HepG2 (cell line): ENCODE data around the gene SKIDA1. TPM values are rescaled to one million over a fixed set of nuclear protein-coding genes. Genes with fewer than 3 reads are reported as not detected.

Source experiments
- AHDC1 ChIP-seq: sonication (generic); formaldehyde crosslinking; IDR thresholded peaks from 2 replicates; pipeline ENCODE4 v1.5.1; 2020; ENCODE audit warnings: mild to moderate bottlenecking, missing genetic modification reagents, borderline replicate concordance
- EP300 ChIP-seq, 3 experiments: sonication (generic) in 1 of 3; formaldehyde crosslinking in 1 of 3; IDR thresholded peaks; 2 replicates each; pipeline versions ENCODE4 v1.5.1 to v1.6.1; 2011 to 2020; ENCODE audit warnings: low read depth in 2 of 3, low read length in 2 of 3, borderline replicate concordance in 1 of 3, improper control_type of control experiment in 1 of 3, mild to moderate bottlenecking in 1 of 3, missing genetic modification reagents in 1 of 3, moderate library complexity in 1 of 3
- GATAD1 ChIP-seq: IDR thresholded peaks from 2 replicates; pipeline ENCODE4 v1.6.1; 2016; ENCODE audit warnings: missing genetic modification reagents, missing compliant biosample characterization
- LCORL ChIP-seq, 2 experiments: fragments of 450-650 bp in 1 of 2; sonication (generic) in 1 of 2; formaldehyde crosslinking in 1 of 2; IDR thresholded peaks; 2 replicates each; pipeline versions ENCODE4 v1.5.0 to v1.6.1; 2017 to 2020; ENCODE audit warnings: antibody characterized with exemption in 1 of 2, missing genetic modification reagents in 1 of 2
- MED1 ChIP-seq: sonication (generic); formaldehyde crosslinking; IDR thresholded peaks from 2 replicates; pipeline ENCODE4 v1.4.0; 2020; ENCODE audit warnings: missing genetic modification reagents
- PAXIP1 ChIP-seq: sonication (generic); formaldehyde crosslinking; conservative IDR thresholded peaks from 2 replicates; pipeline ENCODE4 v1.4.0; 2020; ENCODE audit warnings: mild to moderate bottlenecking, missing genetic modification reagents, moderate library complexity
- PRPF4 ChIP-seq: fragments of 200-400 bp; formaldehyde crosslinking; IDR thresholded peaks from 2 replicates; pipeline ENCODE4 v1.6.1; 2016; ENCODE audit warnings: low read length, low read depth; ENCODE audit not compliant: poor library complexity, severe bottlenecking
- SRSF1 ChIP-seq: fragments of 200-400 bp; formaldehyde crosslinking; optimal IDR thresholded peaks from 2 replicates; pipeline ENCODE3; 2017; ENCODE audit warnings: mild to moderate bottlenecking, low read depth, low read length, moderate library complexity
- SUZ12 ChIP-seq: fragments of 150-350 bp; IDR thresholded peaks from 2 replicates; pipeline ENCODE4 v1.6.1; 2014; ENCODE audit warnings: low read depth, low read length
- TAF1 ChIP-seq: sonication (generic); formaldehyde crosslinking; IDR thresholded peaks from 2 replicates; pipeline ENCODE4 v1.4.0; 2020; ENCODE audit warnings: missing genetic modification reagents
- TEAD3 ChIP-seq: optimal IDR thresholded peaks from 2 replicates; pipeline ENCODE3; 2016; ENCODE audit warnings: borderline replicate concordance
- YEATS4 ChIP-seq: sonication (generic); formaldehyde crosslinking; IDR thresholded peaks from 2 replicates; pipeline ENCODE4 v1.4.0; 2020; ENCODE audit warnings: missing genetic modification reagents, borderline replicate concordance
- ZNF160 ChIP-seq: sonication (generic); formaldehyde crosslinking; IDR thresholded peaks from 2 replicates; pipeline ENCODE4 v1.8.0; 2022; ENCODE audit warnings: mild to moderate bottlenecking, inconsistent platforms, missing genetic modification reagents
- ZNF207 ChIP-seq: fragments of 450-650 bp; IDR thresholded peaks from 2 replicates; pipeline ENCODE4 v1.6.1; 2016; ENCODE audit warnings: antibody characterized with exemption, borderline replicate concordance
- ZNF513 ChIP-seq: sonication (generic); formaldehyde crosslinking; conservative IDR thresholded peaks from 2 replicates; pipeline ENCODE4 v1.5.0; 2020; ENCODE audit warnings: missing genetic modification reagents
- ZNF766 ChIP-seq: sonication (generic); formaldehyde crosslinking; IDR thresholded peaks from 2 replicates; pipeline ENCODE4 v1.5.0; 2020; ENCODE audit warnings: missing genetic modification reagents, borderline replicate concordance
- polyA plus RNA-seq, 8 experiments: library from polyadenylated mRNA; depleted of rRNA in 3 of 8; stranded (reverse) in 7 of 8; unstranded in 1 of 8; fragments of >200 nt; fragmentation: Illumina TruSeq in 4 of 8; extraction: Trizol in 4 of 8; gene quantifications; 2 replicates each; pipeline versions ENCODE4 v1.2.1 to v1.2.3, GENCODE V29; 2011 to 2016; ENCODE audit warnings: low read depth in 4 of 8, missing spikeins in 1 of 8, mixed read lengths in 1 of 8; ENCODE audit not compliant: insufficient read depth in 1 of 8
- total RNA-seq, 5 experiments: library from RNA; depleted of rRNA; stranded (reverse); fragments of >200 nt; fragmentation: Illumina TruSeq; extraction: Trizol; gene quantifications; 2 replicates each; pipeline ENCODE4 v1.2.3, GENCODE V29; 2016; ENCODE audit warnings: low read depth in 1 of 5

The SKIDA1 gene
- total and polyA plus RNA-seq, 2 of the 13 experiments (the other 11 are each of a cell fraction or from before 2014, with no cell fraction given) = 0.73 to 1.5 TPM

- TF ChIP-seq GATAD1 = no peak
- no peak for TF ChIP-seq ZNF207
- peak; percentile 59 for TF ChIP-seq PAXIP1 (CRISPR knock-in tag)
- TF ChIP-seq SRSF1 = no peak
- 0 out of 2 replicates have a peak, but pooled peaks have one; percentile 35 for TF ChIP-seq ZNF160 (CRISPR knock-in tag)
- TF ChIP-seq LCORL (IDR thresholded peaks at IDR 0.05) = no peak
- peak; percentile 57; the same call in 1 of the 2 replicates for TF ChIP-seq LCORL (CRISPR knock-in tag; IDR thresholded peaks at IDR 0.05)
- no peak for TF ChIP-seq ZNF766
- TF ChIP-seq SUZ12 = no peak
- peak in 1 of 2 experiments; percentile 15; a peak in 1 of 4 replicates for TF ChIP-seq EP300 (IDR thresholded peaks at IDR 0.05; ENCODE audit: low read depth in 2 of 2, low read length in 2 of 2)
- no peak for TF ChIP-seq EP300 (CRISPR knock-in tag; IDR thresholded peaks at IDR 0.05; ENCODE audit: borderline replicate concordance)
- TF ChIP-seq YEATS4 (CRISPR knock-in tag) = peak; percentile 23; the same call in 1 of the 2 replicates
- no peak for TF ChIP-seq ZNF513 (CRISPR knock-in tag)
- TF ChIP-seq TAF1 (CRISPR knock-in tag) = no peak
- peak; percentile 40; the same call in 1 of the 2 replicates for TF ChIP-seq AHDC1
- TF ChIP-seq PRPF4 = peak; percentile 61
- TF ChIP-seq TEAD3 (CRISPR knock-in tag) = peak; percentile 20
- TF ChIP-seq MED1 = no peak
Observed at GRCh38 chr10:21510241-21511094, 15.0 kb downstream of the SKIDA1 start (continued).
